Mesenchymal stem cell (in vitro differentiated cells and primary cell): ENCODE results near the gene KNL1.
"Not testable (repeated sequence)": the region's sequence is repeated elsewhere in the genome, so short reads cannot be mapped to it uniquely, and the experiment has no call there.

Experiments used
- DNase-seq: peaks from one replicate; pipeline ENCODE4 v3.0.0-alpha.2; 2013
- H2AFZ ChIP-seq: one replicate; pipeline ENCODE4 v1.6.1; 2013; ENCODE audit warnings: low read depth, mild to moderate bottlenecking, control low read depth, inconsistent platforms, low read length, moderate library complexity
- H2AK5ac ChIP-seq: 2 replicates; pipeline ENCODE4 v1.6.1; 2013; ENCODE audit warnings: low read length, moderate library complexity, mild to moderate bottlenecking, inconsistent platforms; ENCODE audit not compliant: severe bottlenecking
- H2BK120ac ChIP-seq: one replicate; pipeline ENCODE4 v1.6.1; 2013; ENCODE audit warnings: low read depth, mild to moderate bottlenecking, inconsistent platforms, low read length, moderate library complexity
- H2BK12ac ChIP-seq, 2 experiments: one replicate each; pipeline ENCODE4 v1.6.1; 2013; ENCODE audit warnings: inconsistent platforms in 2 of 2, low read length in 2 of 2, mild to moderate bottlenecking in 2 of 2, moderate library complexity in 2 of 2, control low read depth in 1 of 2
- H2BK15ac ChIP-seq: one replicate; pipeline ENCODE4 v1.6.1; 2013; ENCODE audit warnings: mild to moderate bottlenecking, low read depth, inconsistent platforms; ENCODE audit not compliant: poor library complexity, severe bottlenecking
- H2BK5ac ChIP-seq: 2 replicates; pipeline ENCODE4 v1.6.1; 2013; ENCODE audit warnings: low read depth, mild to moderate bottlenecking, low read length, control low read depth, inconsistent platforms; ENCODE audit not compliant: poor library complexity, severe bottlenecking
- H3K14ac ChIP-seq, 2 experiments: one replicate each; pipeline ENCODE4 v1.6.1; 2013; ENCODE audit warnings: inconsistent platforms in 2 of 2, low read length in 2 of 2, control low read depth in 1 of 2, mild to moderate bottlenecking in 1 of 2, moderate library complexity in 1 of 2
- H3K18ac ChIP-seq, 2 experiments: one replicate each; pipeline ENCODE4 v1.6.1; 2013; ENCODE audit warnings: inconsistent platforms in 2 of 2, low read length in 2 of 2, control low read depth in 1 of 2, low read depth in 1 of 2, mild to moderate bottlenecking in 1 of 2
- H3K23ac ChIP-seq, 2 experiments: one replicate each; pipeline ENCODE4 v1.6.1; 2013; ENCODE audit warnings: inconsistent platforms in 2 of 2, low read length in 2 of 2, mild to moderate bottlenecking in 2 of 2, moderate library complexity in 2 of 2, control low read depth in 1 of 2
- H3K27ac ChIP-seq: 2 replicates; pipeline ENCODE4 v1.5.1; 2013; ENCODE audit warnings: mild to moderate bottlenecking, moderate library complexity, low read length, control low read depth, inconsistent platforms; ENCODE audit not compliant: poor library complexity, severe bottlenecking
- H3K27me3 ChIP-seq, 2 experiments: 2 replicates each; pipeline versions ENCODE4 v1.6.1 to v1.7.0; 2013; ENCODE audit warnings: low read length in 2 of 2, mild to moderate bottlenecking in 2 of 2, moderate library complexity in 2 of 2, control low read depth in 1 of 2, inconsistent platforms in 1 of 2; ENCODE audit not compliant: control insufficient read depth in 1 of 2, insufficient read depth in 1 of 2
- H3K36me3 ChIP-seq, 2 experiments: 2 replicates each; pipeline versions ENCODE4 v1.6.1 to v1.7.0; 2013; ENCODE audit warnings: low read length in 2 of 2, control low read depth in 1 of 2, inconsistent platforms in 1 of 2, low read depth in 1 of 2, mild to moderate bottlenecking in 1 of 2; ENCODE audit not compliant: insufficient read depth in 2 of 2, control insufficient read depth in 1 of 2
- H3K4ac ChIP-seq, 2 experiments: one replicate each; pipeline ENCODE4 v1.6.1; 2013; ENCODE audit warnings: inconsistent platforms in 2 of 2, low read length in 2 of 2, mild to moderate bottlenecking in 2 of 2, moderate library complexity in 2 of 2, control low read depth in 1 of 2, low read depth in 1 of 2
- H3K4me1 ChIP-seq: 2 replicates; pipeline ENCODE4 v1.6.1; 2013; ENCODE audit warnings: low read depth, low read length, control low read depth; ENCODE audit not compliant: control insufficient read depth, insufficient read depth
- H3K4me2 ChIP-seq: 2 replicates; pipeline ENCODE4 v1.6.1; 2013; ENCODE audit warnings: low read length, mild to moderate bottlenecking, inconsistent platforms; ENCODE audit not compliant: poor library complexity, severe bottlenecking
- H3K4me3 ChIP-seq, 2 experiments: 2 replicates each; pipeline versions ENCODE4 v1.5.1 to v1.7.0; 2013; ENCODE audit warnings: low read length in 2 of 2, mild to moderate bottlenecking in 2 of 2, control low read depth in 1 of 2, low read depth in 1 of 2; ENCODE audit not compliant: insufficient read depth in 1 of 2
- H3K79me1 ChIP-seq: replicated peaks from 2 replicates; pipeline ENCODE4 v1.6.1; 2013; ENCODE audit warnings: mild to moderate bottlenecking, control low read depth, low read length, inconsistent platforms; ENCODE audit not compliant: poor library complexity, severe bottlenecking
- H3K9ac ChIP-seq: 2 replicates; pipeline ENCODE4 v1.7.0; 2013; ENCODE audit warnings: mild to moderate bottlenecking, low read length, moderate library complexity
- H3K9me3 ChIP-seq: 2 replicates; pipeline ENCODE4 v1.7.0; 2013; ENCODE audit warnings: mild to moderate bottlenecking, low read length; ENCODE audit not compliant: control insufficient read depth
- H4K8ac ChIP-seq: one replicate; pipeline ENCODE4 v1.6.1; 2013; ENCODE audit warnings: inconsistent platforms, mild to moderate bottlenecking, low read length, moderate library complexity
- H4K91ac ChIP-seq: one replicate; pipeline ENCODE4 v1.6.1; 2013; ENCODE audit warnings: mild to moderate bottlenecking, low read length, inconsistent platforms
- WGBS: methylation state at CpG from one replicate; pipeline ENCODE4 v1.1.7; 2013; ENCODE audit warnings: mixed read lengths; 5-methylcytosine and 5-hydroxymethylcytosine counted together

Gene KNL1

DNA sequence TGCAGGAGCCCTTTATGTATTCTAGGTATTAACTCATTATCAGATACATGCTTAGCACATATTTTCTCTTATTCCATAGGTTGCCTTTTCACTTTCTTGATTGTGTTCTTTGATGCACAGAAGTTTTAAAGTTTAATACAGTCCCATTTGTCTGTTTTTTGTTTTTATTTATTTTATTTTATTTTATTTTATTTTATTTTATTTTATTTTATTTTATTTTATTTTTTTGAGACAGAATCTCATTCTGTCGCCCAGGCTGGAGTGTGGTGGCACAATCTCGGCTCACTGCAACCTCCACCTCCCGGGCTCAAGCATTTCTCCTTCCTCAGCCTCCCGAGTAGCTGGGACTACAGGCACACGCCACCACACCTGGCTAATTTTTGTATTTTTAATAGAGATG, 17.1 kb upstream of the KNL1 start:
- H3K79me1 ChIP-seq, H3K23ac ChIP-seq, H3K18ac ChIP-seq, H3K4me2 ChIP-seq, H3K9me3 ChIP-seq, H3K4me3 ChIP-seq, H3K9ac ChIP-seq, H3K4me1 ChIP-seq, H2BK120ac ChIP-seq, H2AK5ac ChIP-seq, H4K8ac ChIP-seq, H2BK15ac ChIP-seq, H3K27me3 ChIP-seq, H3K4ac ChIP-seq, H4K91ac ChIP-seq, H2BK12ac ChIP-seq, H3K14ac ChIP-seq, H2AFZ ChIP-seq, H3K27ac ChIP-seq, DNase-seq, H2BK5ac ChIP-seq: not testable (repeated sequence)
- 95% methylated on average over 3 of the region's 5 CpGs for WGBS
- H3K36me3 ChIP-seq, result peaks cover 13 to 29% of the 10 kb centered on the region in 2 experiments

DNA sequence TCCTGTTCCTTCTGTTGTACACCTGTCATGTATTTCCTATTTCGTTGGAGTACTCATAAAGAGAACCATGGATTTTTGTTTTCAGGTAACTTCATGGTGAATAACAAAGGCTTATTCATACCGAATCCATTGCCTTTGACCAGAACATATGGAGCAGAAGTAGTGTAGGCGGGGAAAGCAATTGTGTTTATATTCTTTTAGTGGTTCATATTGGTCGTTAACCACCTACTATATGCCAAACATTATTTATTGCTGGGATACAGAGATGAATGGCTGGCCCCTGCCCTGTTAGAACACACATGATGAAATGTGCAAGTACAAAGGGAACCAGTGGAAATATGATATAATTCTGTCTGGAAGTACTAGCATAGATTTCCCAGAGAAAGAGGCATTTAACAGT, 15.2 kb upstream of the KNL1 start:
- H3K9me3 ChIP-seq, result no peaks in the 10 kb centered on the region
- H3K14ac ChIP-seq, result no peak overlapping the region

DNA sequence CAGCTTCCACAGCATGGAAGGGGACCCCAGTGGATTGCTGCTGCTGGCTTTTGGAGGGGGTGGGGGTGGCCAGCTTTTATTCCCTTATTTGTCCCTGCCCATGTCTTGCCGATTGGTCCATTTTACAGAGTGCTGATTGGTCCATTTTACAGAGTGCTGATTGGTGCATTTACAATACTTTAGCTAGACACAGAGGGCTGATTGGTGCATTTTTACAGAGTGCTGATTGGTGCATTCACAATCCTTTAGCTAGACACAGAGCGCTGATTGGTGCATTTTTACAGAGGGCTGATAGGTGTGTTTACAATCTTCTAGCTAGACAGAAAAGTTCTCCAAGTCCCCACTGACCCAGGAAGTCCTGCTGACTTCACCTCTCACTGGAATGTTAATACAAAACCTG, 12.3 kb upstream of the KNL1 start:
- not testable (repeated sequence) for H2AFZ ChIP-seq, H4K8ac ChIP-seq, H3K27me3 ChIP-seq, H2BK5ac ChIP-seq, H3K4me1 ChIP-seq, H3K4me3 ChIP-seq, H3K4ac ChIP-seq, H2BK120ac ChIP-seq, H3K4me2 ChIP-seq, H3K14ac ChIP-seq, H2BK12ac ChIP-seq, H2AK5ac ChIP-seq, H3K23ac ChIP-seq, H2BK15ac ChIP-seq, H4K91ac ChIP-seq, H3K27ac ChIP-seq, DNase-seq, H3K36me3 ChIP-seq, H3K79me1 ChIP-seq, H3K18ac ChIP-seq, H3K9me3 ChIP-seq, H3K9ac ChIP-seq
- 90% methylated on average over 2 of the region's 2 CpGs for WGBS

More for the DNA sequence above, 15.2 kb upstream of the KNL1 start:
- no peak overlapping the region for H2BK15ac ChIP-seq
- H3K36me3 ChIP-seq, result peaks cover 3 to 13% of the 10 kb centered on the region in 2 experiments
- H3K18ac ChIP-seq, result no peak overlapping the region
- H3K4me3 ChIP-seq, result no peak overlapping the region
- peaks cover 3% of the 10 kb centered on the region for H3K79me1 ChIP-seq
- no peak overlapping the region for H3K4me2 ChIP-seq
- no peak overlapping the region for H3K23ac ChIP-seq
- no peak overlapping the region for H2AK5ac ChIP-seq
- no peak overlapping the region for H2AFZ ChIP-seq
- H4K8ac ChIP-seq, result no peak overlapping the region
- H3K27me3 ChIP-seq, result no peaks in the 10 kb centered on the region
- no peak overlapping the region for H3K9ac ChIP-seq
- H2BK120ac ChIP-seq, result no peak overlapping the region
- H3K4me1 ChIP-seq, result no peaks in the 10 kb centered on the region
- no peak overlapping the region for H2BK12ac ChIP-seq
- no peak overlapping the region for H2BK5ac ChIP-seq
- 83% methylated on average over 2 of the region's 4 CpGs for WGBS
- DNase-seq, result no peak
- H3K4ac ChIP-seq, result no peak overlapping the region
- no peak overlapping the region for H4K91ac ChIP-seq
- H3K27ac ChIP-seq, result no peak overlapping the region

DNA sequence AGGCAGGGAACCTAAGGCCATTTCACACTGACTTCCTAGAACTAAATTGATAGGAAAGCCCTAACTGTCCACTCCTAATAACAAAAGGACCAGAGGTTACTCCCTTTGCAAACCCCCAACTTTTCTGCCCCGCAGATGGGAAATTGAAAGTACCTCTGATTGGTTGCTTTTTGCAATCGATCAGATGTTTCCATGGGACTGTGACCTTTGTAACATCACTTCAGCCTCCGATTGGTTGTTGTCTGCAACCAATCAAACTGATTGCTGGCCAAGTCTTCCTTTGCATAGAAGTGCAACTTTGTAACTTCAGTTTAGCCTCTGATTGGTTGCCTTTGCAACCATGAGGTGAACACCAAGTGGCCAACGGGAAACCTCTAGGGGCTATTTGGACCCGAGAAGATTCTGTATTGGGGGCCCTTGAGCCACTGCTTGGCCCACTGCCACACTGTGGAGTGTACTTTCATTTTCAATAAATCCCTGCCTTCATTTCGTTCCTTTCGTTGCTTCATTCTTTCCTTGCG, 11.3 kb upstream of the KNL1 start:
- 87% methylated on average over 8 of the region's 8 CpGs for WGBS
- H3K4me1 ChIP-seq, result no peaks in the 10 kb centered on the region
- no peaks in the 10 kb centered on the region for H3K9me3 ChIP-seq
- no peaks in the 10 kb centered on the region for H3K36me3 ChIP-seq
- no peak overlapping the region for H3K4ac ChIP-seq
- no peak overlapping the region for H2BK15ac ChIP-seq
- H3K4me3 ChIP-seq, result peak overlapping the region in 1 of 2 experiments; percentile 76
- H3K27me3 ChIP-seq, result no peaks in the 10 kb centered on the region
- H3K4me2 ChIP-seq, result no peak overlapping the region
- no peak overlapping the region for H2AK5ac ChIP-seq
- no peak overlapping the region for H2AFZ ChIP-seq
- H2BK120ac ChIP-seq, result no peak overlapping the region
- H2BK5ac ChIP-seq, result no peak overlapping the region
- no peak overlapping the region for H3K23ac ChIP-seq
- H3K27ac ChIP-seq, result no peak overlapping the region
- peak overlapping the region; percentile 79 for H3K9ac ChIP-seq
- H3K79me1 ChIP-seq, result no peaks in the 10 kb centered on the region
- H2BK12ac ChIP-seq, result no peak overlapping the region
- no peak for DNase-seq
- H4K91ac ChIP-seq, result no peak overlapping the region
- H3K14ac ChIP-seq, result no peak overlapping the region
- H3K18ac ChIP-seq, result no peak overlapping the region
- no peak overlapping the region for H4K8ac ChIP-seq
